Gastrocnemius medialis (tissue), 4 donors: Measurements from ENCODE around the gene TWF2. TPM values are rescaled to one million over a fixed set of nuclear protein-coding genes. Genes with fewer than 3 reads are reported as not detected.

Source experiments
- ATAC-seq, 2 donors: fragments of 150-250 bp; one replicate each; pipeline ENCODE4 v1.9.1; 2016
- DNase-seq, 2 donors: peaks; one replicate each; pipeline ENCODE4 v3.0.0-alpha.2; 2019
- H3K27ac ChIP-seq, 4 donors: fragments of 200-600 bp; sonication (generic); 1 replicate in 1 of 4; 2 replicates in 3 of 4; pipeline ENCODE4 v1.5.1; 2016 to 2018; ENCODE audit warnings: mild to moderate bottlenecking in 2 of 4, moderate library complexity in 1 of 4
- H3K27me3 ChIP-seq, 3 donors: fragments of 200-600 bp; sonication (generic) in 2 of 3; 1 replicate in 1 of 3; 2 replicates in 2 of 3; pipeline versions ENCODE4 v1.5.1 to v1.6.0; 2016 to 2019; ENCODE audit warnings: mild to moderate bottlenecking in 1 of 3, moderate library complexity in 1 of 3
- H3K36me3 ChIP-seq, 2 donors: fragments of 200-600 bp; sonication (generic) in 1 of 2; one replicate each; pipeline ENCODE4 v1.5.1; 2017 to 2018
- H3K4me1 ChIP-seq, 2 donors: fragments of 200-600 bp; sonication (generic) in 1 of 2; one replicate each; pipeline ENCODE4 v1.5.1; 2016 to 2017; ENCODE audit warnings: mild to moderate bottlenecking in 2 of 2
- H3K4me3 ChIP-seq, 4 donors: fragments of 200-600 bp; sonication (generic) in 3 of 4; 1 replicate in 1 of 4; 2 replicates in 3 of 4; pipeline ENCODE4 v1.5.1; 2016 to 2019; ENCODE audit warnings: mild to moderate bottlenecking in 2 of 4
- H3K9me3 ChIP-seq, 3 donors: fragments of 200-600 bp; sonication (generic) in 2 of 3; 1 replicate in 1 of 3; 2 replicates in 2 of 3; pipeline ENCODE4 v1.5.1; 2016 to 2019
- POLR2A ChIP-seq, 2 donors: fragments of 450-650 bp; IDR thresholded peaks; one replicate each; pipeline ENCODE4 v1.6.1; 2017; ENCODE audit warnings: antibody characterized with exemption in 2 of 2, mild to moderate bottlenecking in 2 of 2, moderate library complexity in 2 of 2
- in situ Hi-C, 4 donors: fragments of 200-750 bp; cut with MboI; loops; one replicate each; pipeline versions ENCODE4 v1.15.0 to v1.8.0; 2017; ENCODE audit warnings: low sequenced_read_pairs in 4 of 4
- intact Hi-C: fragments of 100-400 bp; cut with DNase I; formaldehyde crosslinking; loops from one replicate; pipeline ENCODE4 v1.15.1; 2023; ENCODE audit warnings: low total_unique reads
- total RNA-seq, 4 donors: library from RNA; depleted of rRNA; stranded (reverse); fragments of >200 nt; gene quantifications; one replicate each; pipeline versions ENCODE4 v1.1.0 to v1.2.3, GENCODE V29; 2016
- TF ChIP-seq, protein P1 (sequence below), 5 experiments: fragments of 450-650 bp in 3 of 5; fragments of 200-600 bp in 2 of 5; sonication (generic) in 2 of 5; IDR thresholded peaks in 4 of 5; conservative IDR thresholded peaks in 1 of 5; 1 replicate in 4 of 5; 2 replicates in 1 of 5; pipeline ENCODE4 v1.5.1; 2016 to 2019; ENCODE audit warnings: antibody characterized with exemption in 5 of 5, mild to moderate bottlenecking in 3 of 5, moderate library complexity in 3 of 5

Gene TWF2
- total RNA-seq, 4 donors from 2014 or later, result 99.2 to 222 (median 168) TPM

DNA sequence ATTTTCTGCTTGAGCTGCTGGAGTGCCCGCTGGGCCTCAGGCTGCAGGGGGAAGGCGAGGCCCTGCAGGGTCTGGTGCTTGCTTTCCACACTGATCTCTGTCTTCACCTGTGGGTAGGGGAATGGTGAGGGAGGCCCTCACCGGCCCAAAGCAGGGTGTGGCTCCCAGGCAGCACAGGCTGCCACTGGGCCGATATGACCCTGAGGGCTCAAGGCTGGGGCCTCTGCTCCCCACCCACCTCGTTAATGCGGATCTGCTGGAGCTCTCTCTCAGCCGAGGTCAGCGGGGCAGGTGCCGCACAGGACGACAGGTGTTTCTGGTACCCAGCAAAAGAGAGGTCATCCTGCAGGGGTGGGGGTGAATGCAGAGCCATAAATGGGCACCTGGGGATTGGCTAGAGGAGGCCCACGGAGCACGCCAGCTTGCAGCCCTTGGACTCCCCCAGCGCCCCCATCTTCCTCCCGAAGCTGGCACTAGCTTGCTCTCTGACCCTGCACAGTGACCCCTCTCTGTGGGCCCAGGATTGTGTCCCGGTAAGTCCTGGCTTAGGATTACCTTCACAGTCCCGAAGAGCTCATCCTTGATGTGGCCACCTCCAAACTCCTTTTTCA, 8.0 kb downstream of the TWF2 start:
- in situ Hi-C loops (loop anchor here in 3 of 4 donors (5.0 to 10.0 kb wide), 3 partner anchors 46 to 114 kb away; partner anchors contain the start of gene WDR82 (in 2 of the 3)), intact Hi-C loops (loop anchor here (1.0 to 10.0 kb wide), 2 partner anchors 108 to 614 kb away; no protein-coding TSS in a partner anchor)
- peak in 1 of 2 donors; percentile 11 for DNase-seq
- Histone ChIP-seq H3K9me3 (no peaks in the 10 kb centered on the region), H3K27ac (peak overlapping the region; percentile 99 to 100 (median 100)), H3K4me1 (peaks cover 29 to 36% of the 10 kb centered on the region in 2 donors), H3K36me3 (peaks cover 0 to 39% of the 10 kb centered on the region in 2 donors), H3K27me3 (no peaks in the 10 kb centered on the region), H3K4me3 (no peak overlapping the region)
- TF ChIP-seq, protein P1, sequence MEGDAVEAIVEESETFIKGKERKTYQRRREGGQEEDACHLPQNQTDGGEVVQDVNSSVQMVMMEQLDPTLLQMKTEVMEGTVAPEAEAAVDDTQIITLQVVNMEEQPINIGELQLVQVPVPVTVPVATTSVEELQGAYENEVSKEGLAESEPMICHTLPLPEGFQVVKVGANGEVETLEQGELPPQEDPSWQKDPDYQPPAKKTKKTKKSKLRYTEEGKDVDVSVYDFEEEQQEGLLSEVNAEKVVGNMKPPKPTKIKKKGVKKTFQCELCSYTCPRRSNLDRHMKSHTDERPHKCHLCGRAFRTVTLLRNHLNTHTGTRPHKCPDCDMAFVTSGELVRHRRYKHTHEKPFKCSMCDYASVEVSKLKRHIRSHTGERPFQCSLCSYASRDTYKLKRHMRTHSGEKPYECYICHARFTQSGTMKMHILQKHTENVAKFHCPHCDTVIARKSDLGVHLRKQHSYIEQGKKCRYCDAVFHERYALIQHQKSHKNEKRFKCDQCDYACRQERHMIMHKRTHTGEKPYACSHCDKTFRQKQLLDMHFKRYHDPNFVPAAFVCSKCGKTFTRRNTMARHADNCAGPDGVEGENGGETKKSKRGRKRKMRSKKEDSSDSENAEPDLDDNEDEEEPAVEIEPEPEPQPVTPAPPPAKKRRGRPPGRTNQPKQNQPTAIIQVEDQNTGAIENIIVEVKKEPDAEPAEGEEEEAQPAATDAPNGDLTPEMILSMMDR (IDR thresholded peaks at IDR 0.05 in 4 of 5, conservative IDR thresholded peaks at IDR 0.05 in 1 of 5), result no peak
- no peak for TF ChIP-seq POLR2A (IDR thresholded peaks at IDR 0.05)
- no peak for ATAC-seq

- TF ChIP-seq POLR2A (IDR thresholded peaks at IDR 0.05), result no peak
- TF ChIP-seq, protein P1 (IDR thresholded peaks at IDR 0.05 in 4 of 5, conservative IDR thresholded peaks at IDR 0.05 in 1 of 5), result no peak
- no peak overlapping the region for H3K4me3 ChIP-seq
- H3K36me3 ChIP-seq, result peaks cover 0 to 39% of the 10 kb centered on the region in 2 donors
- H3K27me3 ChIP-seq, result no peaks in the 10 kb centered on the region
- no peaks in the 10 kb centered on the region for H3K9me3 ChIP-seq
- intact Hi-C loops (loop anchor here (10.0 kb wide), 1 partner anchor 614 kb away; no protein-coding TSS in a partner anchor), in situ Hi-C loops (loop anchor here in 3 of 4 donors (5.0 to 10.0 kb wide), 3 partner anchors 47 to 114 kb away; partner anchors contain the start of gene WDR82 (in 2 of the 3))
- DNase-seq (peak in 1 of 2 donors; percentile 11), ATAC-seq (no peak)
- peaks cover 24 to 30% of the 10 kb centered on the region in 2 donors for H3K4me1 ChIP-seq
- H3K27ac ChIP-seq, result peak overlapping the region in 2 of 4 donors; percentile 0 to 99
Measured at GRCh38 chr3:52230461-52230860, 8.5 kb downstream of the TWF2 start.

DNA sequence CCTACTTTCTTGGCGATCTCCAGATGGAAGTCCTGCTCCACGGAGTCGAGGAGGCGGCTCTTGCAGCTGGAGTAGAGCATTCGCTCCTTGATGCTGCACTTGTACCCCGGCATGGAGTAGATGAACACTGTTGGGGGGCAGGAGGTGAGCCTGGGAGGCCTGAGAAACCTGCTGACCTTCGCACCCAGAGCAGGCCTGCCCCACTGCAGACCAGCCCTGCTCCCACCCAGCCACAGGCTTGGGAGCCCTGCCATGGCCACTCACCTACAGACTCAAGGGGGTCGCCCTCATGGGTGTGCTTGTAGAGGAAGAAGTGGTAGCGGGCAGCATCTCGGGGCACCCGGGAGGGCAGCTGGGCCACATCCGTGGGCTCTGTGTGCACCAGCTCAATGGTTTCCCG, 9.3 kb downstream of the TWF2 start:
- TF ChIP-seq, protein P1 (IDR thresholded peaks at IDR 0.05 in 4 of 5, conservative IDR thresholded peaks at IDR 0.05 in 1 of 5), result no peak
- TF ChIP-seq POLR2A (IDR thresholded peaks at IDR 0.05), result no peak
- Histone ChIP-seq H3K4me1 (peaks cover 17 to 24% of the 10 kb centered on the region in 2 donors), H3K36me3 (peaks cover 0 to 39% of the 10 kb centered on the region in 2 donors), H3K4me3 (no peak overlapping the region), H3K27me3 (no peaks in the 10 kb centered on the region), H3K9me3 (no peaks in the 10 kb centered on the region), H3K27ac (no peak overlapping the region)
- DNase-seq, result peak in 1 of 2 donors; percentile 10
- in situ Hi-C loops, result loop anchor here in 3 of 4 donors (5.0 to 10.0 kb wide), 3 partner anchors 48 to 115 kb away; partner anchors contain the start of gene WDR82 (in 2 of the 3)
- ATAC-seq, result no peak
- intact Hi-C loops, result loop anchor here (10.0 kb wide), 1 partner anchor 615 kb away; no protein-coding TSS in a partner anchor

DNA sequence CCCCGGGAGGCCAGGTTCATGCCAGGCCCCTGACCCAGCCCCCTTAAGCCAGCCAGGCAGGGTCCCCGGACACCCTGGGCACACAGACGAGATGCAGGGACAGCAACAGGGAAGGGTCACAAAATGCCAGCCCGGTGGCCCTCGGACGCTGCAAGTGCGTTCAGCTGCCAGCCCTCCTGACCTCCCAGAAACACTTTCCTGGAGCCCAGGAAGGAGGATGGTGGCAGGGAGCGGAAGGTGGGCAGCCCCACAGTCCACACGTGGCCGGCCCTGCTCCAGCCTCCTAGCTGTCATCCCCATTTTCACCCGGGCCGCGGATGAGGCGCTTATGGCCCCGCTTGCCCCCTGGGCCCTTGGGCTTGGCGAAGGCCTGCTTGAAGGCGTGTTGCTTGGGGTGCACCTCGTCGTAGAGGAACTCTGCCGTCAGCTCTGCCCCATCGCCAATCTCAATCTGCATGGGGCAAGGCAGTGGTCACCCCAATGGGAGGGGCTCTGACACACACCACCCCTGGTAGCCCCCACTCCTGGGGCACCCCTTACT, 10.1 kb downstream of the TWF2 start:
- no peak for TF ChIP-seq POLR2A (IDR thresholded peaks at IDR 0.05)
- TF ChIP-seq, protein P1 (IDR thresholded peaks at IDR 0.05 in 4 of 5, conservative IDR thresholded peaks at IDR 0.05 in 1 of 5), result no peak
- intact Hi-C loops (no loop called here), in situ Hi-C loops (no loop called here)
- Histone ChIP-seq H3K4me1 (peaks cover 17 to 19% of the 10 kb centered on the region in 2 donors), H3K9me3 (no peaks in the 10 kb centered on the region), H3K27me3 (no peaks in the 10 kb centered on the region), H3K36me3 (peaks cover 0 to 39% of the 10 kb centered on the region in 2 donors), H3K4me3 (no peak overlapping the region), H3K27ac (peak overlapping the region in 1 of 4 donors; percentile 2)
- DNase-seq, result peak in 1 of 2 donors; percentile 11
- ATAC-seq, result no peak
